Ovary (tissue), 9 donors: ENCODE data around the gene USP24. TPM values are rescaled to one million over a fixed set of nuclear protein-coding genes. Genes with fewer than 3 reads are reported as not detected.

ENCODE experiments used
- DNase-seq, 5 donors: peaks; one replicate each; pipeline ENCODE4 v3.0.0-alpha.2; 2019 to 2020
- H3K27ac ChIP-seq, 2 donors: fragments of 200-600 bp; one replicate each; pipeline versions ENCODE4 v1.5.1 to v1.8.0; 2019 to 2022
- H3K27me3 ChIP-seq: fragments of 200-600 bp; one replicate; pipeline ENCODE4 v1.8.0; 2022
- H3K36me3 ChIP-seq: fragments of 200-600 bp; sonication (generic); one replicate; pipeline ENCODE4 v1.5.1; 2019
- H3K4me1 ChIP-seq: one replicate; pipeline ENCODE4 v1.8.1; 2013; ENCODE audit warnings: mild to moderate bottlenecking, moderate library complexity; ENCODE audit not compliant: insufficient read depth
- H3K4me3 ChIP-seq: fragments of 200-600 bp; sonication (generic); one replicate; pipeline ENCODE4 v1.5.1; 2017
- H3K9me3 ChIP-seq, 2 donors: fragments of 200-600 bp in 1 of 2; sonication (generic) in 1 of 2; one replicate each; pipeline versions ENCODE4 v1.5.1 to v1.8.1; 2013 to 2019; ENCODE audit warnings: mild to moderate bottlenecking in 1 of 2, moderate library complexity in 1 of 2
- EP300 ChIP-seq: sonication (generic); formaldehyde crosslinking; IDR thresholded peaks from one replicate; pipeline ENCODE4 v1.6.1; 2017; ENCODE audit warnings: antibody characterized with exemption
- POLR2A ChIP-seq: fragments of 450-650 bp; IDR thresholded peaks from one replicate; pipeline ENCODE4 v1.6.1; 2017; ENCODE audit warnings: antibody characterized with exemption, mild to moderate bottlenecking, moderate library complexity
- WGBS, 3 donors: extraction: QIAGEN DNeasy Blood & Tissue Kit in 1 of 3; methylation state at CpG; one replicate each; pipeline versions ENCODE4 v1.1.5 to v1.1.7; 2013 to 2017; 5-methylcytosine and 5-hydroxymethylcytosine counted together
- intact Hi-C, 4 donors: fragments of 100-400 bp; cut with DNase I; formaldehyde crosslinking; loops; one replicate each; pipeline versions ENCODE4 v1.11.0 to v1.15.1; 2022 to 2023
- polyA plus RNA-seq, 2 donors: library from polyadenylated mRNA; stranded (reverse); fragments of 200-250 nt in 1 of 2; fragments of 350-450 nt in 1 of 2; fragmentation: Illumina TruSeq in 1 of 2; extraction: RNeasy Lipid Tissue Mini Kit (QIAGEN cat#74804) in 1 of 2; gene quantifications; one replicate each; pipeline ENCODE4 v1.2.3, GENCODE V29; 2013 to 2014
- total RNA-seq, 7 donors: library from RNA; depleted of rRNA in 2 of 7; stranded (reverse); fragments of >200 nt in 2 of 7; fragmentation: NEBNext Ultra II Directional in 3 of 7; extraction: Animal tissue kit (Norgen Biotek cat#: 25700) in 3 of 7; gene quantifications; one replicate each; pipeline versions ENCODE4 v1.1.0 to v1.2.4, GENCODE V29; 2016 to 2023
- TF ChIP-seq, protein P1 (sequence below), 3 donors: fragments of 450-650 bp in 2 of 3; fragments of 200-600 bp in 1 of 3; IDR thresholded peaks; one replicate each; pipeline versions ENCODE4 v1.5.1 to v1.8.0; 2016 to 2022; ENCODE audit warnings: antibody characterized with exemption in 3 of 3, mild to moderate bottlenecking in 1 of 3
- donor health status: DM: no; HTN: no; CAD: no; lungs with moderate emphysema.
- donor health status: DM: no; HTN: no; CAD: no.
- donor health status: Bipolar disorder and iron deficiency.
- donor health status: DM: yes; HTN: yes; CAD: no.
- donor health status: DM: no; HTN: no; CAD: no.
- donor health status: DM: yes; HTN: yes; CAD: no.

USP24 gene
- total and polyA plus RNA-seq, 9 donors: 11.5 to 51.4 (median 33.5) TPM

DNA sequence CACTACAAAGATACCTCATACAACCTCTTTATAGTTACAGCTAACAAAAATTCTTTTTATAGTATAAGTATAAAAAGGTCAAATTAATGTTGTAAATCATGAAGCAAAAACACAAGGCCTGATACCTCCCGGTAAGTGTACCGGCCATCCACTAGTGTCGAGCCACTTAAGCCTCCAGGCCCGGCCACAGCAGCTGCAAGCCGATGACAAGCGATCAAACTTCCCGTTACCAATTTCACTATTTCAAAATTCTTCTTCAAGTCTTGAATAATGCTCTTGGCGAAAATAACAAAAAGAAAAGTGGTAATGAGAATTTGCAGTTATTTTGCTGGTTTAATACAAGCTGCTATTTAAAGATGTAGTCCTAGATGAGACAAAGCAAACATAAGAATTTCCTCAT is 67.6 kb downstream of the USP24 start:
- 83 to 84% (median 84%) methylated on average over 8 of the region's 8 CpGs for WGBS, 3 donors
- no peak overlapping the region for H3K27ac ChIP-seq
- no peaks in the 10 kb centered on the region for H3K4me1 ChIP-seq
- TF ChIP-seq POLR2A (no peak), EP300 (no peak)
- TF ChIP-seq, protein P1, sequence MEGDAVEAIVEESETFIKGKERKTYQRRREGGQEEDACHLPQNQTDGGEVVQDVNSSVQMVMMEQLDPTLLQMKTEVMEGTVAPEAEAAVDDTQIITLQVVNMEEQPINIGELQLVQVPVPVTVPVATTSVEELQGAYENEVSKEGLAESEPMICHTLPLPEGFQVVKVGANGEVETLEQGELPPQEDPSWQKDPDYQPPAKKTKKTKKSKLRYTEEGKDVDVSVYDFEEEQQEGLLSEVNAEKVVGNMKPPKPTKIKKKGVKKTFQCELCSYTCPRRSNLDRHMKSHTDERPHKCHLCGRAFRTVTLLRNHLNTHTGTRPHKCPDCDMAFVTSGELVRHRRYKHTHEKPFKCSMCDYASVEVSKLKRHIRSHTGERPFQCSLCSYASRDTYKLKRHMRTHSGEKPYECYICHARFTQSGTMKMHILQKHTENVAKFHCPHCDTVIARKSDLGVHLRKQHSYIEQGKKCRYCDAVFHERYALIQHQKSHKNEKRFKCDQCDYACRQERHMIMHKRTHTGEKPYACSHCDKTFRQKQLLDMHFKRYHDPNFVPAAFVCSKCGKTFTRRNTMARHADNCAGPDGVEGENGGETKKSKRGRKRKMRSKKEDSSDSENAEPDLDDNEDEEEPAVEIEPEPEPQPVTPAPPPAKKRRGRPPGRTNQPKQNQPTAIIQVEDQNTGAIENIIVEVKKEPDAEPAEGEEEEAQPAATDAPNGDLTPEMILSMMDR (IDR thresholded peaks at IDR 0.05): no peak
- H3K36me3 ChIP-seq: no peaks in the 10 kb centered on the region
- intact Hi-C loops: loop anchor here in 2 of 4 donors (10.0 kb wide), 2 partner anchors 67 to 1437 kb away; partner anchors contain the start of gene USP24 (in 2 of the 2)
- H3K27me3 ChIP-seq: no peaks in the 10 kb centered on the region
- H3K9me3 ChIP-seq: no peaks in the 10 kb centered on the region
- no peak for DNase-seq
- no peak overlapping the region for H3K4me3 ChIP-seq

DNA sequence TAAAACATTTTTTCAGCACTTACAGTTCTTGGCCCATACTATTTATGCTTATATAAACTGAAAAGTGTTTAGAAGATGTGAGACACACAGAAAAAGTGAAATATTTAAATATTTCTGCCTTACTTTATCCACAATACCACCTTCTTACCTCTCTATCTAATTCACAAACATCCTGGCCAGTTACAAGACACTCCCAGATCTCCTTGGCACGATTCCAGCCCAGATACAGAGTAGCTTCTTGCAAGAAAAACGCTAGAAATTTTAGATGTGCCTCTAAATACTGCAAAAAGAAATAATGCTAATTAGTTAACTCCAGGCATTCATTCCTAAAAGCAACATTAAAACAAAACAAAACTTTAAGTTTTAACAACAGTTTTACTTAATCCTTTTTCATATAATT is 68.4 kb downstream of the USP24 start:
- Histone ChIP-seq H3K36me3 (no peaks in the 10 kb centered on the region), H3K9me3 (no peaks in the 10 kb centered on the region), H3K27me3 (no peaks in the 10 kb centered on the region), H3K27ac (no peak overlapping the region), H3K4me3 (no peak overlapping the region), H3K4me1 (no peaks in the 10 kb centered on the region)
- WGBS, 3 donors: 14 to 16% (median 15%) methylated on average over 2 of the region's 2 CpGs
- DNase-seq: peak in 3 of 5 donors; percentile 36 to 47 (median 46)
- intact Hi-C loops: loop anchor here in 2 of 4 donors (10.0 kb wide), 2 partner anchors 68 to 1438 kb away; partner anchors contain the start of gene USP24 (in 2 of the 2)
- TF ChIP-seq, protein P1 (IDR thresholded peaks at IDR 0.05): no peak
- no peak for TF ChIP-seq POLR2A
- no peak for TF ChIP-seq EP300

DNA sequence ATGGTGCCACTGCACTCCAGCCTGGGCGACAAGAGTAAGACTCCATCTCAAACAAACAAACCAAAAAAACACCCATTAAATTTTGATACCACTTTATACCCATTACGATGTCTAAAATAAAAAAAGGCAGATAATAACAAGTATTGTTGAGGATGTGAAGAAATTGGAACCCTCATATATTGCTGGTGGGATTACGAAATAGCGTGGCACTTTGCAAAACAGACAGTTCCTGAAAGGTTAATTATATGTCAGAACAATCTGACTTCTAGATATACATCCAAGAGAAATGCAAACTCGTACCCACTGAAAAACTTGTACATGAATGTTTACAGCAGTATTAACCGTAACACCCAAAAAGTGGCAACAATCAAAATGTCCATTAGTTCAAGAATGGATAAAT is 70.3 kb downstream of the USP24 start:
- no peak overlapping the region for H3K27ac ChIP-seq
- no peak for TF ChIP-seq POLR2A
- no peak for TF ChIP-seq EP300
- TF ChIP-seq, protein P1 (IDR thresholded peaks at IDR 0.05): no peak
- no peaks in the 10 kb centered on the region for H3K4me1 ChIP-seq
- WGBS, 3 donors: 95 to 98% (median 97%) methylated on average over 6 of the region's 6 CpGs
- intact Hi-C loops: loop anchor here in 2 of 4 donors (5.0 to 10.0 kb wide), 3 partner anchors 70 to 1440 kb away; partner anchors contain the start of gene USP24 (in 2 of the 2)
- no peak overlapping the region for H3K4me3 ChIP-seq
- H3K36me3 ChIP-seq: no peaks in the 10 kb centered on the region
- DNase-seq: no peak
- no peaks in the 10 kb centered on the region for H3K9me3 ChIP-seq
- no peaks in the 10 kb centered on the region for H3K27me3 ChIP-seq

DNA sequence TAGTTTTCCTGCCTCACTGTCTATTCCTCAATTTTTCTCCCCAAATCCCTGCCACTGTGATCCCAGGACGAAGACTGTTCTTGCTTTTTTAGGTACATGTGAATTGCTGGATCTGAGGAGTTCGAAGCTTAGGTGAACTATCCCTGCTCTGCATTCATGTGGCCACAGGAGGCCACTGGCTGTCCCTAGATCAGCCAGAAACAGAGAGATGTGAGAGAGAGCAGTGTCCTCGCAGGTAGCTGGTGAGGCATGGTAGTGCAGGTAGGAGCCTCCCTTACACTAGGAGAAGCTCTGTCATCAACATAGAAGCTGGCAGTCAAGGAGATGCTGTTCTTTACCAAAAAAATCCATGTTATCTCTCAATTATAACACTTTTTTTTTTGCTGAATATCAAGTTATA is 71.5 kb downstream of the USP24 start:
- Histone ChIP-seq H3K36me3 (no peaks in the 10 kb centered on the region), H3K4me3 (no peak overlapping the region), H3K27me3 (no peaks in the 10 kb centered on the region), H3K27ac (no peak overlapping the region), H3K9me3 (no peaks in the 10 kb centered on the region), H3K4me1 (no peaks in the 10 kb centered on the region)
- intact Hi-C loops: loop anchor here in 2 of 4 donors (5.0 to 10.0 kb wide), 3 partner anchors 71 to 1441 kb away; partner anchors contain the start of gene USP24 (in 2 of the 2)
- TF ChIP-seq POLR2A (no peak), EP300 (no peak)
- TF ChIP-seq, protein P1 (IDR thresholded peaks at IDR 0.05): no peak
- WGBS, 3 donors: 88 to 89% (median 88%) methylated on average over 3 of the region's 3 CpGs
- no peak for DNase-seq
